Measurements from ENCODE around the gene DAAM1. TPM values are rescaled to one million over a fixed set of nuclear protein-coding genes. Genes with fewer than 3 reads are reported as not detected.

Gene DAAM1
- total and polyA plus RNA-seq, 12 donors: 22.8 to 102 (median 75.2) TPM

- Histone ChIP-seq H3K4me1 (peaks cover 22 to 100% (median 83%) of the 10 kb centered on the region in 9 donors), H3K36me3 (no peaks in the 10 kb centered on the region), H3K9me3 (no peaks in the 10 kb centered on the region), H3K27ac (peak overlapping the region in 9 of 10 donors; percentile 2 to 74 (median 54)), H3K4me3 (no peak overlapping the region), H3K27me3 (no peaks in the 10 kb centered on the region)
- WGBS, 2 donors: 84 to 85% methylated on average over 3 of the region's 3 CpGs
- peak in 1 of 8 donors; percentile 2 for ATAC-seq
- intact Hi-C loops (cut with DNase I): no loop called here
- DNase-seq: no peak
- TF ChIP-seq, protein P1, sequence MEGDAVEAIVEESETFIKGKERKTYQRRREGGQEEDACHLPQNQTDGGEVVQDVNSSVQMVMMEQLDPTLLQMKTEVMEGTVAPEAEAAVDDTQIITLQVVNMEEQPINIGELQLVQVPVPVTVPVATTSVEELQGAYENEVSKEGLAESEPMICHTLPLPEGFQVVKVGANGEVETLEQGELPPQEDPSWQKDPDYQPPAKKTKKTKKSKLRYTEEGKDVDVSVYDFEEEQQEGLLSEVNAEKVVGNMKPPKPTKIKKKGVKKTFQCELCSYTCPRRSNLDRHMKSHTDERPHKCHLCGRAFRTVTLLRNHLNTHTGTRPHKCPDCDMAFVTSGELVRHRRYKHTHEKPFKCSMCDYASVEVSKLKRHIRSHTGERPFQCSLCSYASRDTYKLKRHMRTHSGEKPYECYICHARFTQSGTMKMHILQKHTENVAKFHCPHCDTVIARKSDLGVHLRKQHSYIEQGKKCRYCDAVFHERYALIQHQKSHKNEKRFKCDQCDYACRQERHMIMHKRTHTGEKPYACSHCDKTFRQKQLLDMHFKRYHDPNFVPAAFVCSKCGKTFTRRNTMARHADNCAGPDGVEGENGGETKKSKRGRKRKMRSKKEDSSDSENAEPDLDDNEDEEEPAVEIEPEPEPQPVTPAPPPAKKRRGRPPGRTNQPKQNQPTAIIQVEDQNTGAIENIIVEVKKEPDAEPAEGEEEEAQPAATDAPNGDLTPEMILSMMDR (IDR thresholded peaks at IDR 0.05): no peak
Observed at GRCh38 chr14:59214702-59215302, 26.3 kb downstream of the DAAM1 start.

DNA sequence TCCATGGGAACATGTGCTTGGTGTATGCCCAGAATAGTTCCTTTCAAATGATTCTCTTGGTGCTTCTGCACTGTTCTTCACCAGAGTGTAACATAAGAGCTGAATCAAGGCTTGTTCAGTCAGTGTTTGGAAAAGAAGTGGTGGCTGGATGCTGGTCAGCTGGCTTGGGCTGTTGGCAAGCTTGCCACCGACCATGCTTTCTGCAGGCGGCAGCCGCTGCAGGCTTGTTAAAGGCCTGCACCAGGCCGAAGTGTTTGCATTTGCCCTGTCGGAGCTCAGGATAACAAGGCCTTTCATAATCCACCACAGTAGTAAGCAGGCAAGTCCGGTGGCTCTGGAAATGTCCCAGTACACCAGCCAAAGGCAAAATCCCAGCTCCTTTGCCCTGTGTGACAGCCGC lies 26.9 kb downstream of the DAAM1 start:
- peak; percentile 73 to 79 for DNase-seq
- Histone ChIP-seq H3K27ac (peak overlapping the region in 9 of 10 donors; percentile 2 to 74 (median 54)), H3K4me1 (peaks cover 22 to 100% (median 82%) of the 10 kb centered on the region in 9 donors), H3K9me3 (no peaks in the 10 kb centered on the region), H3K36me3 (no peaks in the 10 kb centered on the region), H3K4me3 (no peak overlapping the region), H3K27me3 (no peaks in the 10 kb centered on the region)
- TF ChIP-seq, protein P1 (IDR thresholded peaks at IDR 0.05): no peak
- ATAC-seq: peak; percentile 89 to 96 (median 92)
- intact Hi-C loops (cut with DNase I): no loop called here
- WGBS, 2 donors: 10 to 20% methylated on average over 7 of the region's 7 CpGs

DNA sequence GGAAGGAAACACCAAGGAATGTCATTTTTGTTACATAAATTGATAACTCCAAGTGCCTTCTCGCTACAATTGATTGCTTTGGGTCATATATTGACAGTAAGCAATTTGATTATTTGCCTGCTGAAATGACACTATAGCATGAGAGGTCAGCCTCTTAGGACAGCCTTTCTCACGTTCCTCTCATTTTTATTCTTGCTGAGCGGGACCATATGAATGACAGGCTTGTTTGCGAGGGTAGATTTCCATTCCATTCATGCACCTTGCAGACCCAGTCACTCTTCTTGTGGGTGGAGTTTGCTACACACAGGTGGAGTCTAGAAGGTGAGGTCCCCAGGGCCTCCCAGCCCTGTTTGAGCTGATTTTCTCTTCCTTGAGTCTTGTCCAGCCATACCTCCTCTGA lies 27.3 kb downstream of the DAAM1 start:
- H3K4me3 ChIP-seq: no peak overlapping the region
- TF ChIP-seq, protein P1 (IDR thresholded peaks at IDR 0.05): no peak
- H3K27ac ChIP-seq: peak overlapping the region in 9 of 10 donors; percentile 2 to 74 (median 54)
- no peaks in the 10 kb centered on the region for H3K9me3 ChIP-seq
- no peaks in the 10 kb centered on the region for H3K36me3 ChIP-seq
- H3K27me3 ChIP-seq: no peaks in the 10 kb centered on the region
- 65 to 69% methylated on average over 4 of the region's 4 CpGs for WGBS, 2 donors
- peaks cover 22 to 100% (median 78%) of the 10 kb centered on the region in 9 donors for H3K4me1 ChIP-seq
- peak in 2 of 8 donors; percentile 2 to 22 for ATAC-seq
- intact Hi-C loops (cut with DNase I): no loop called here
- DNase-seq: no peak

DNA sequence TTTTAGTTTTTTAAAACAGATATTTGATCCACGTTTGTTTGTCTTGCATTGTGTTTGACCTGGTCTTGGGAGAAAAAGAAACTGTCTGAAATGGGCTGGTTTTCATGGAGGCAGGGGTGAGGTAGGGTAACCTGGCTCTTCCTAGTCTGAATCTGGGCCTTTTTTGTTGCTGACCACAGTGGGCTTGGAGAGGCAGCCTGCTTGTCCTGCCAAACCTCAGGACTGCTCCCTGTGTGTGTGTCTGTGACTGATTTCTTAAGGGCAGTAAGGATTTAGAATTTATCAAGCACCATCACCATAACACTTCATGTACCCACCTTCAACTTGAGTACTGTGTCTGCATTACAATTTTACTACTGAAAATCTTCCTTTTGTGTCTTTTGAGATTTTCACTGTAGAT lies 28.5 kb downstream of the DAAM1 start:
- peak overlapping the region in 4 of 10 donors; percentile 51 to 74 (median 69) for H3K27ac ChIP-seq
- H3K4me1 ChIP-seq: peaks cover 20 to 100% (median 76%) of the 10 kb centered on the region in 9 donors

More for the DNA sequence above, 28.5 kb downstream of the DAAM1 start:
- ATAC-seq: no peak
- Histone ChIP-seq H3K4me3 (no peak overlapping the region), H3K36me3 (no peaks in the 10 kb centered on the region), H3K9me3 (no peaks in the 10 kb centered on the region), H3K27me3 (no peaks in the 10 kb centered on the region)
- intact Hi-C loops (cut with DNase I): no loop called here
- DNase-seq: no peak
- TF ChIP-seq, protein P1 (IDR thresholded peaks at IDR 0.05): no peak
- 48 to 65% methylated on average over 1 of the region's 1 CpG for WGBS, 2 donors
